KMS-11 (cell line): ENCODE measurements around the gene ORAI3.

Experiments used
- H2AFZ ChIP-seq: fragments of 200-600 bp; sonication (generic); 2 replicates; pipeline ENCODE4 v1.6.1; 2016; ENCODE audit warnings: antibody characterized with exemption, mixed run types, low read depth
- H3K27ac ChIP-seq: fragments of 200-600 bp; sonication (generic); 2 replicates; pipeline ENCODE4 v1.6.1; 2016; ENCODE audit warnings: mild to moderate bottlenecking, mixed run types
- H3K27me3 ChIP-seq: fragments of 200-600 bp; sonication (generic); 2 replicates; pipeline ENCODE4 v1.6.1; 2017; ENCODE audit warnings: mild to moderate bottlenecking, low read depth, mixed run types, moderate library complexity; ENCODE audit not compliant: insufficient read depth
- H3K36me3 ChIP-seq: fragments of 200-600 bp; sonication (generic); 2 replicates; pipeline ENCODE4 v1.6.1; 2017; ENCODE audit warnings: mild to moderate bottlenecking, mixed run types; ENCODE audit not compliant: insufficient read depth
- H3K4me1 ChIP-seq: fragments of 200-600 bp; sonication (generic); 2 replicates; pipeline ENCODE4 v1.6.1; 2016; ENCODE audit warnings: mild to moderate bottlenecking, low read depth, mixed run types; ENCODE audit not compliant: poor library complexity, severe bottlenecking
- H3K4me2 ChIP-seq: fragments of 200-600 bp; sonication (generic); 2 replicates; pipeline ENCODE4 v1.7.0; 2016; ENCODE audit warnings: mild to moderate bottlenecking, mixed run types
- H3K4me3 ChIP-seq: fragments of 200-600 bp; sonication (generic); IDR thresholded peaks from 2 replicates; pipeline ENCODE4 v1.6.1; 2017; ENCODE audit warnings: low read depth, low read length, mixed read lengths; ENCODE audit not compliant: insufficient read depth
- H3K79me2 ChIP-seq: fragments of 200-600 bp; sonication (generic); 2 replicates; pipeline ENCODE4 v1.6.1; 2016; ENCODE audit warnings: low read depth, mixed run types; ENCODE audit not compliant: insufficient read depth
- H3K9ac ChIP-seq: fragments of 200-600 bp; sonication (generic); 2 replicates; pipeline ENCODE4 v1.6.1; 2016; ENCODE audit warnings: mild to moderate bottlenecking, mixed run types
- H4K20me1 ChIP-seq: fragments of 200-600 bp; sonication (generic); 2 replicates; pipeline ENCODE4 v1.6.1; 2016; ENCODE audit warnings: mild to moderate bottlenecking, mixed run types; ENCODE audit not compliant: insufficient read depth
- TF ChIP-seq, protein P1 (sequence below): fragments of 200-600 bp; sonication (generic); conservative IDR thresholded peaks from 2 replicates; pipeline ENCODE4 v1.6.1; 2017; ENCODE audit warnings: low read depth, mild to moderate bottlenecking, antibody characterized with exemption, low read length, moderate library complexity, mixed read lengths

The ORAI3 gene

DNA sequence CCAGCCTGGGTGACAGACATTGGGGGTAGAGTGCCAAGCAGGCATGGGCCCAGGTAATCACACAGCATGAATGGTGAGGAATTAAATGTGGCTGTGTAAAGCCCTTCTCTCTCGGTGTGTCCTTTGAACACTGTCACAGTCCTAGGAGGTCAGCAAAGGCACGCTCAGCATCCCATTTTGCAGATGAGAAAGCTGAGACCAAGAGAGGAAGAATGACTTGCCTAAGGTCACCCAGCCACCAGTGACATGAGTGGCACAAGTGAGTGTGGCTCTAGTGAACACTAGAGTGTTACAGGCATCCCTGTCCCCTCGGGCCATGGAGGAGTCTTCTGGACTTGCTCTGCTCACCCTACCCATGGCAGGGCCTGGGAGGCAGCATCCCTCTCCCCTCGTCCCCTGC, 41.8 kb upstream of the ORAI3 start:
- no peaks in the 10 kb centered on the region for H3K36me3 ChIP-seq

DNA sequence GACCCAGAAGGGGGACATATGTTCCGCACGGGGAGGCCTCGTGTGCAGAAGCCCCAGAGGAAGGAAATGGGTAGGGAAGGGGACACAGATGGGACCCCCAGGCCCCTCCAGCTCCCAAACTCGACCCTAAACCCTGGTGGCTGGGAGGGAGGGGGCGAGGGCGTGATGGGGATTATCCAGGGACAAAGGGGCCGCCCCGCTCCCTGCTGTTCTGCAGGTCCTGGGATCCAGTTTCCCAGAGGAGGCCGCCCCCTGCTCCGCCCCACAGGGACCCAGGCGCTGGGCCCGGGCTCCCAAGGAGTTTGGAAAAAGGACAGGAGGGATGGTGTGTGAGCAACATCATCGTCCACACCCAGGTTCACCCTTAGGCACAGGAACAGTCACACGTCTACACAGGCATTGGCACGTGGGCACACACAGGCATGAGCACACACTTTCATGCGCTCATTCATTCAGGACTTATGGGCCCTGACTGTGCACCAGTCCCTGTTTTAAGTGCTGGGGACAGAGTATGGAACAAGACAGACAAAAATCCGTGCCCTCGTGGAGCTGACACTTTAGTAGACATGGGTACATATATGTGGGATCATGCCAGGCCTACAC, 38.3 kb upstream of the ORAI3 start:
- Histone ChIP-seq H2AFZ (no peak overlapping the region), H3K9ac (no peak overlapping the region), H3K4me3 (no peak overlapping the region), H3K79me2 (no peaks in the 10 kb centered on the region), H3K27me3 (no peaks in the 10 kb centered on the region), H3K27ac (no peak overlapping the region), H3K4me1 (no peaks in the 10 kb centered on the region), H4K20me1 (no peaks in the 10 kb centered on the region), H3K36me3 (no peaks in the 10 kb centered on the region), H3K4me2 (no peak overlapping the region)
- TF ChIP-seq, protein P1, sequence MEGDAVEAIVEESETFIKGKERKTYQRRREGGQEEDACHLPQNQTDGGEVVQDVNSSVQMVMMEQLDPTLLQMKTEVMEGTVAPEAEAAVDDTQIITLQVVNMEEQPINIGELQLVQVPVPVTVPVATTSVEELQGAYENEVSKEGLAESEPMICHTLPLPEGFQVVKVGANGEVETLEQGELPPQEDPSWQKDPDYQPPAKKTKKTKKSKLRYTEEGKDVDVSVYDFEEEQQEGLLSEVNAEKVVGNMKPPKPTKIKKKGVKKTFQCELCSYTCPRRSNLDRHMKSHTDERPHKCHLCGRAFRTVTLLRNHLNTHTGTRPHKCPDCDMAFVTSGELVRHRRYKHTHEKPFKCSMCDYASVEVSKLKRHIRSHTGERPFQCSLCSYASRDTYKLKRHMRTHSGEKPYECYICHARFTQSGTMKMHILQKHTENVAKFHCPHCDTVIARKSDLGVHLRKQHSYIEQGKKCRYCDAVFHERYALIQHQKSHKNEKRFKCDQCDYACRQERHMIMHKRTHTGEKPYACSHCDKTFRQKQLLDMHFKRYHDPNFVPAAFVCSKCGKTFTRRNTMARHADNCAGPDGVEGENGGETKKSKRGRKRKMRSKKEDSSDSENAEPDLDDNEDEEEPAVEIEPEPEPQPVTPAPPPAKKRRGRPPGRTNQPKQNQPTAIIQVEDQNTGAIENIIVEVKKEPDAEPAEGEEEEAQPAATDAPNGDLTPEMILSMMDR, result no peak

More for the DNA sequence above, 41.8 kb upstream of the ORAI3 start:
- TF ChIP-seq, protein P1, result no peak
- H3K4me2 ChIP-seq, result no peak overlapping the region
- H4K20me1 ChIP-seq, result no peaks in the 10 kb centered on the region
- no peaks in the 10 kb centered on the region for H3K27me3 ChIP-seq
- no peaks in the 10 kb centered on the region for H3K79me2 ChIP-seq
- H3K4me3 ChIP-seq, result no peak overlapping the region
- no peak overlapping the region for H2AFZ ChIP-seq
- peaks cover 11% of the 10 kb centered on the region for H3K4me1 ChIP-seq
- H3K27ac ChIP-seq, result no peak overlapping the region
- no peak overlapping the region for H3K9ac ChIP-seq

DNA sequence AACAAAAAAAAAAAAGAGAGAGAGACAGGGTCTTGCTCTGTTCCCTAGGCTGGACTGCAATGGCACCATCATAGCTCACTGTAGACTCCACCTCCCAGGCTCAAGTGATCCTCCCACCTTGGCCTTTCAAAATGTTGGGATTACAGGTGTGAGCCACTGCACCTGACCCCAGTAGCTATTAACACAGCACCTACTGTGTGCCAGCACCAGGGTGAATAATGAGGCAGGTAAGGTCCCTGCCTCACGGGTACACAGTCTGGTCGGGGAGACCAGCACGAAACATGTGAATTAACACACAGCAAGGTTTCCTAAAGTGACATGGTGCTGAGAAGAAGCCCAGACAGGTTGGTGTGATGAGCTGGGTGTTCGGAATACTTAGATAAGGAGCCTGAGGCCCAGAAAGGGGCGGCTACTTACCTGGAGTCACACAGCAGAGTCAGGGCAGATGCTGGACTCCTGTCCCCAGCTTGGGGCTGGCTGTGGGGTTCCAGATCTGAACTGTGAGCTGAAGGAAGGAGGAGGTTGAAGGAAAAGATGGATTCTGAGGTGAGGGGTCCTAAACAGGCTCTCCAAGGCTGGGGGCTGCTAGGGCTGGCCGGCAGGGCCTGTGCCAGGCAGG, 36.0 kb upstream of the ORAI3 start:
- no peaks in the 10 kb centered on the region for H4K20me1 ChIP-seq
- H2AFZ ChIP-seq, result no peak overlapping the region
- no peaks in the 10 kb centered on the region for H3K36me3 ChIP-seq
- H3K4me2 ChIP-seq, result no peak overlapping the region
- no peaks in the 10 kb centered on the region for H3K27me3 ChIP-seq
- no peak overlapping the region for H3K27ac ChIP-seq
- TF ChIP-seq, protein P1, result no peak
- no peak overlapping the region for H3K9ac ChIP-seq
- H3K4me3 ChIP-seq, result no peak overlapping the region
- H3K4me1 ChIP-seq, result no peaks in the 10 kb centered on the region
- H3K79me2 ChIP-seq, result no peaks in the 10 kb centered on the region

DNA sequence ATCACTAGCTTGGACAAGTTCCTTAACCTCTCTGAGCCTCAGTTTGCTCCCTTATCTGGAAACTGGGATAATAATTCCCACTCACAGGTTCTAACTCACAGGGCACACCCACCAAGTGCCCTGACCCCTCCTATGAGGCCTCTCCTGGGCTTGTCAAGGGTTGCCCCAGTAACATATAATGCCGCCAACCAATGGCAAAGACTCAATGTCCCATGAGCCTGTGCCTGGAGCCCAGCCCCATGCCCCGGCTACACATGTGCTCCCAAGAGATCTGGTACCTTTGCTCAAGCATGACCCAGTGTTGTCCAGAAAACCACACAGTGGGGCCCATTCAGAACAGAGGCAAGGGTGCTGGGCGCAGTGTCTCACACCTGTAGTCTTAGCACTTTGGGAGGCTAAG, 34.0 kb upstream of the ORAI3 start:
- Histone ChIP-seq H3K36me3 (no peaks in the 10 kb centered on the region), H4K20me1 (no peaks in the 10 kb centered on the region), H2AFZ (no peak overlapping the region), H3K79me2 (no peaks in the 10 kb centered on the region), H3K9ac (no peak overlapping the region), H3K27me3 (no peaks in the 10 kb centered on the region), H3K4me3 (no peak overlapping the region), H3K4me2 (no peak overlapping the region), H3K27ac (no peak overlapping the region), H3K4me1 (no peaks in the 10 kb centered on the region)
- TF ChIP-seq, protein P1, result no peak
